Karpas-422 (cell line): ENCODE results near the gene HMCN2. TPM values are rescaled to one million over a fixed set of nuclear protein-coding genes. Genes with fewer than 3 reads are reported as not detected.

Experiments
- DNase-seq: peaks from one replicate; pipeline ENCODE4 v3.0.0-alpha.2; 2015
- H2AFZ ChIP-seq: fragments of 200-600 bp; sonication (generic); 2 replicates; pipeline ENCODE4 v1.6.1; 2014; ENCODE audit warnings: antibody characterized with exemption, low read length, mixed read lengths
- H3K27ac ChIP-seq: fragments of 200-600 bp; sonication (generic); 2 replicates; pipeline ENCODE4 v1.5.1; 2014; ENCODE audit warnings: mild to moderate bottlenecking, low read length, moderate library complexity
- H3K27me3 ChIP-seq: fragments of 200-600 bp; sonication (generic); 2 replicates; pipeline ENCODE4 v1.6.1; 2014; ENCODE audit warnings: low read length, mixed read lengths
- H3K36me3 ChIP-seq: fragments of 200-600 bp; sonication (generic); 2 replicates; pipeline ENCODE4 v1.6.1; 2014; ENCODE audit warnings: low read length, mixed read lengths; ENCODE audit not compliant: insufficient read depth
- H3K4me1 ChIP-seq: fragments of 200-600 bp; sonication (generic); 2 replicates; pipeline ENCODE4 v1.6.1; 2014; ENCODE audit warnings: mild to moderate bottlenecking, low read length, mixed read lengths
- H3K4me2 ChIP-seq: fragments of 200-600 bp; sonication (generic); 2 replicates; pipeline ENCODE4 v1.6.1; 2014; ENCODE audit warnings: low read length, low read depth, mild to moderate bottlenecking; ENCODE audit not compliant: poor library complexity, severe bottlenecking
- H3K4me3 ChIP-seq: fragments of 200-600 bp; sonication (generic); 2 replicates; pipeline ENCODE4 v1.5.1; 2014; ENCODE audit warnings: mild to moderate bottlenecking, antibody characterized with exemption, low read length, mixed read lengths
- H3K79me2 ChIP-seq: fragments of 200-600 bp; sonication (generic); 2 replicates; pipeline ENCODE4 v1.6.1; 2014; ENCODE audit warnings: mild to moderate bottlenecking, low read length, mixed read lengths
- H3K9ac ChIP-seq: fragments of 200-600 bp; sonication (generic); 2 replicates; pipeline ENCODE4 v1.6.0; 2014; ENCODE audit warnings: low read length
- H3K9me2 ChIP-seq: fragments of 200-600 bp; sonication (generic), shearing (Covaris generic); replicated peaks from 2 replicates; pipeline ENCODE4 v1.6.0; 2014; ENCODE audit warnings: mild to moderate bottlenecking, low read length, moderate library complexity; ENCODE audit not compliant: insufficient read depth
- H3K9me3 ChIP-seq: fragments of 300-700, 200-600 bp; sonication (generic); 2 replicates; pipeline ENCODE4 v1.6.1; 2014; ENCODE audit warnings: low read length, mixed read lengths
- H4K20me1 ChIP-seq: fragments of 200-600 bp; sonication (generic); 2 replicates; pipeline ENCODE4 v1.6.1; 2014; ENCODE audit warnings: mild to moderate bottlenecking, antibody characterized with exemption, low read length, low read depth; ENCODE audit not compliant: insufficient read depth
- total RNA-seq: library from RNA; depleted of rRNA; stranded (reverse); fragments of >200 nt; shearing (Covaris generic); gene quantifications from 2 replicates; pipeline ENCODE4 v1.2.3, GENCODE V29; 2014; ENCODE audit warnings: low replicate concordance

The HMCN2 gene
- total RNA-seq, 1 experiment from 2014 or later = not detected

DNA sequence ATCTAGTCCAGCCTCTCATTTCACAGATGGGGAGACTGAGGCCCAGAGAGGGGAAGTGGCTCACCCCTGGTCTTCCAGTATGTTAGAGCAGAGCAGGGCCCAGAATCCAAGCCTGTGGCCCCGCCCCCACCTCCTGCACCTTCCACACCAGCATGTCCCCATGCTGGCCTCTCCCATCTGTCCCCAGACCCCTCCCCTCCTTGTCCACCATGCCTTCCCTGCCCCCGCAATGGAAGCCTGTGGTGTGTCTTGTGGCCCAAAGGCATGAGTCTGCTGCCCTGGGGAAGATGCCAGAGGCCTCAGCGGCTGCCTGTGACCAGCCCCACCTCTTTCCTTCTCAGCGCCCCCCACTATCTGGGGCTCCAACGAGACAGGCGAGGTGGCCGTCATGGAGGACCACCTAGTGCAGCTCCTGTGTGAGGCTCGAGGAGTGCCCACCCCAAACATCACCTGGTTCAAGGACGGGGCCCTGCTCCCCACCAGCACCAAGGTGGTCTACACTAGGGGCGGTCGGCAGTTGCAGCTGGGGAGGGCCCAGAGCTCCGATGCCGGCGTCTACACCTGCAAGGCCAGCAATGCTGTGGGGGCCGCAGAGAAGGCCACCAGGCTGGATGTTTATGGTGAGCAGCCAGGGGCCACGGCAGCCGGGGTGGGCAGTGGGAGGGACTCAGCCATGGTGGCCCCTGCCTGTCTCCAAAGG, 87.2 kb downstream of the HMCN2 start:
- DNase-seq = no peak
- no peaks in the 10 kb centered on the region for H4K20me1 ChIP-seq
- H3K36me3 ChIP-seq = no peaks in the 10 kb centered on the region
- H3K9ac ChIP-seq = no peak overlapping the region
- no peak overlapping the region for H2AFZ ChIP-seq
- H3K79me2 ChIP-seq = no peaks in the 10 kb centered on the region
- H3K4me3 ChIP-seq = no peak overlapping the region
- no peaks in the 10 kb centered on the region for H3K4me1 ChIP-seq
- H3K9me2 ChIP-seq = no peaks in the 10 kb centered on the region
- no peak overlapping the region for H3K27ac ChIP-seq
- H3K27me3 ChIP-seq = no peaks in the 10 kb centered on the region
- no peaks in the 10 kb centered on the region for H3K9me3 ChIP-seq
- no peak overlapping the region for H3K4me2 ChIP-seq

GRCh38 chr9:130354378-130354777, 88.8 kb downstream of the HMCN2 start:
- H3K27me3 ChIP-seq = no peaks in the 10 kb centered on the region
- no peaks in the 10 kb centered on the region for H3K9me3 ChIP-seq
- H2AFZ ChIP-seq = no peak overlapping the region
- no peak overlapping the region for H3K4me3 ChIP-seq
- H3K79me2 ChIP-seq = no peaks in the 10 kb centered on the region
- H3K36me3 ChIP-seq = no peaks in the 10 kb centered on the region
- H3K4me1 ChIP-seq = no peaks in the 10 kb centered on the region
- DNase-seq = no peak
- no peaks in the 10 kb centered on the region for H4K20me1 ChIP-seq
- no peak overlapping the region for H3K27ac ChIP-seq
- H3K9ac ChIP-seq = no peak overlapping the region
- no peak overlapping the region for H3K4me2 ChIP-seq
- H3K9me2 ChIP-seq = no peaks in the 10 kb centered on the region

- no peak for DNase-seq
Measured at GRCh38 chr9:130354806-130355205, 89.2 kb downstream of the HMCN2 start.

GRCh38 chr9:130356033-130356432, 90.5 kb downstream of the HMCN2 start:
- Histone ChIP-seq H3K79me2 (no peaks in the 10 kb centered on the region), H3K9ac (no peak overlapping the region), H3K4me3 (no peak overlapping the region), H2AFZ (no peak overlapping the region), H3K27me3 (no peaks in the 10 kb centered on the region), H3K36me3 (no peaks in the 10 kb centered on the region), H3K9me3 (no peaks in the 10 kb centered on the region), H3K27ac (no peak overlapping the region), H4K20me1 (no peaks in the 10 kb centered on the region), H3K4me2 (no peak overlapping the region), H3K9me2 (no peaks in the 10 kb centered on the region), H3K4me1 (no peaks in the 10 kb centered on the region)
- no peak for DNase-seq

More at GRCh38 chr9:130354806-130355205, 89.2 kb downstream of the HMCN2 start:
- Histone ChIP-seq H3K36me3 (no peaks in the 10 kb centered on the region), H3K27me3 (no peaks in the 10 kb centered on the region), H3K27ac (no peak overlapping the region), H3K79me2 (no peaks in the 10 kb centered on the region), H3K9ac (no peak overlapping the region), H3K9me2 (no peaks in the 10 kb centered on the region), H3K4me2 (no peak overlapping the region), H3K4me3 (no peak overlapping the region), H3K4me1 (no peaks in the 10 kb centered on the region), H4K20me1 (no peaks in the 10 kb centered on the region), H2AFZ (no peak overlapping the region), H3K9me3 (no peaks in the 10 kb centered on the region)

- Histone ChIP-seq H3K9ac (no peak overlapping the region), H3K9me2 (no peaks in the 10 kb centered on the region), H3K4me3 (no peak overlapping the region), H3K27ac (no peak overlapping the region), H3K36me3 (no peaks in the 10 kb centered on the region), H4K20me1 (no peaks in the 10 kb centered on the region), H3K4me1 (no peaks in the 10 kb centered on the region), H3K79me2 (no peaks in the 10 kb centered on the region), H3K27me3 (no peaks in the 10 kb centered on the region), H2AFZ (no peak overlapping the region), H3K9me3 (no peaks in the 10 kb centered on the region), H3K4me2 (no peak overlapping the region)
- DNase-seq = no peak
Measured at GRCh38 chr9:130356877-130357584, 91.5 kb downstream of the HMCN2 start.

GRCh38 chr9:130358928-130359327, 93.4 kb downstream of the HMCN2 start:
- Histone ChIP-seq H3K4me3 (no peak overlapping the region), H3K27me3 (no peaks in the 10 kb centered on the region), H4K20me1 (no peaks in the 10 kb centered on the region), H3K4me1 (no peaks in the 10 kb centered on the region), H3K4me2 (no peak overlapping the region), H3K27ac (no peak overlapping the region), H3K36me3 (no peaks in the 10 kb centered on the region), H3K9me3 (no peaks in the 10 kb centered on the region), H3K9me2 (no peaks in the 10 kb centered on the region), H2AFZ (no peak overlapping the region), H3K9ac (no peak overlapping the region), H3K79me2 (no peaks in the 10 kb centered on the region)
- no peak for DNase-seq

- H3K9ac ChIP-seq = no peak overlapping the region
- no peak for DNase-seq
- no peaks in the 10 kb centered on the region for H3K27me3 ChIP-seq
Measured at GRCh38 chr9:130359819-130360218, 94.3 kb downstream of the HMCN2 start.

GRCh38 chr9:130360672-130361071, 95.1 kb downstream of the HMCN2 start:
- H3K9me3 ChIP-seq = no peaks in the 10 kb centered on the region
- no peak for DNase-seq
- H3K4me2 ChIP-seq = no peak overlapping the region
- H3K27me3 ChIP-seq = no peaks in the 10 kb centered on the region
- no peak overlapping the region for H3K9ac ChIP-seq
- H3K27ac ChIP-seq = no peak overlapping the region
- H3K4me3 ChIP-seq = no peak overlapping the region
- H3K36me3 ChIP-seq = no peaks in the 10 kb centered on the region
- no peaks in the 10 kb centered on the region for H4K20me1 ChIP-seq
- no peaks in the 10 kb centered on the region for H3K9me2 ChIP-seq
- no peak overlapping the region for H2AFZ ChIP-seq
- no peaks in the 10 kb centered on the region for H3K79me2 ChIP-seq
- no peaks in the 10 kb centered on the region for H3K4me1 ChIP-seq

More at GRCh38 chr9:130359819-130360218, 94.3 kb downstream of the HMCN2 start:
- Histone ChIP-seq H3K27ac (no peak overlapping the region), H3K9me2 (no peaks in the 10 kb centered on the region), H3K4me2 (no peak overlapping the region), H3K4me3 (no peak overlapping the region), H2AFZ (no peak overlapping the region), H3K79me2 (no peaks in the 10 kb centered on the region), H3K4me1 (no peaks in the 10 kb centered on the region), H4K20me1 (no peaks in the 10 kb centered on the region), H3K9me3 (no peaks in the 10 kb centered on the region), H3K36me3 (no peaks in the 10 kb centered on the region)
